OCI-LY7 (cell line): ENCODE measurements around the gene TSPAN31. TPM values are rescaled to one million over a fixed set of nuclear protein-coding genes. Genes with fewer than 3 reads are reported as not detected.

Source experiments
- BruUV-seq: library from RNA; stranded (reverse); fragments of 400-500 nt; replicated peaks from 2 replicates; lab custom pipeline; 2021; lab: Mats Ljungman, UMichigan
- CTCF ChIA-PET: fragments of 300-600 bp; sonication (Branson Sonifier 250); formaldehyde crosslinking; loops from one replicate; lab custom pipeline; 2022; ENCODE audit warnings: antibody characterized with exemption; ENCODE audit not compliant: unreplicated experiment; lab: Charles Lee
- POLR2A ChIA-PET: fragments of 300-600 bp; sonication (Branson Sonifier 250); formaldehyde crosslinking; loops from one replicate; lab custom pipeline; 2022; ENCODE audit warnings: antibody characterized with exemption; lab: Charles Lee
- DNase-seq: peaks from one replicate; pipeline ENCODE4 v3.0.0-alpha.2; 2015; ENCODE audit warnings: low spot score
- H2AFZ ChIP-seq: fragments of 200-600 bp; sonication (generic), shearing (Covaris generic); 2 replicates; pipeline ENCODE4 v1.6.1; 2014; ENCODE audit warnings: mild to moderate bottlenecking, antibody characterized with exemption, low read length, moderate library complexity
- H3K27ac ChIP-seq: fragments of 200-600 bp; sonication (generic); 2 replicates; pipeline ENCODE4 v1.5.1; 2014; ENCODE audit warnings: mixed run types, low read depth, mild to moderate bottlenecking, moderate library complexity, low read length, inconsistent platforms; ENCODE audit not compliant: poor library complexity, severe bottlenecking
- H3K36me3 ChIP-seq: fragments of 200-600 bp; sonication (generic); 2 replicates; pipeline ENCODE4 v1.6.1; 2014; ENCODE audit warnings: mild to moderate bottlenecking, antibody characterized with exemption, low read length, moderate library complexity, mixed read lengths; ENCODE audit not compliant: insufficient read depth
- H3K4me1 ChIP-seq: fragments of 200-600 bp; sonication (generic); 2 replicates; pipeline ENCODE4 v1.5.1; 2014; ENCODE audit warnings: mild to moderate bottlenecking, low read length; ENCODE audit not compliant: insufficient read depth, poor library complexity, severe bottlenecking
- H3K4me2 ChIP-seq: fragments of 200-600 bp; sonication (generic); 2 replicates; pipeline ENCODE4 v1.6.1; 2014; ENCODE audit warnings: mild to moderate bottlenecking, low read length
- H3K4me3 ChIP-seq: fragments of 200-600 bp; sonication (generic); 2 replicates; pipeline ENCODE4 v1.5.1; 2014; ENCODE audit warnings: mild to moderate bottlenecking, low read depth, low read length; ENCODE audit not compliant: poor library complexity, severe bottlenecking
- H3K79me2 ChIP-seq: fragments of 200-600 bp; sonication (generic); 2 replicates; pipeline ENCODE4 v1.6.1; 2016; ENCODE audit warnings: low read depth, mild to moderate bottlenecking, low read length, moderate library complexity, mixed read lengths; ENCODE audit not compliant: insufficient read depth
- H3K9me2 ChIP-seq: fragments of 200-600 bp; sonication (generic); 2 replicates; pipeline ENCODE4 v1.6.1; 2016; ENCODE audit warnings: mild to moderate bottlenecking, low read length, mixed read lengths; ENCODE audit not compliant: insufficient read depth
- H3K9me3 ChIP-seq: fragments of 200-600 bp; sonication (generic); 2 replicates; pipeline ENCODE4 v1.6.1; 2014; ENCODE audit warnings: mild to moderate bottlenecking, mixed run types, low read length, mixed read lengths
- H4K20me1 ChIP-seq: fragments of 200-600 bp; sonication (generic); 2 replicates; pipeline ENCODE4 v1.6.1; 2014; ENCODE audit warnings: mild to moderate bottlenecking, antibody characterized with exemption, low read length, moderate library complexity, mixed read lengths; ENCODE audit not compliant: insufficient read depth
- CTCF ChIP-seq: fragments of 200-600 bp; sonication (generic); conservative IDR thresholded peaks from 2 replicates; pipeline ENCODE4 v1.5.1; 2014; ENCODE audit warnings: mild to moderate bottlenecking, antibody characterized with exemption, low read length, moderate library complexity, mixed read lengths
- EZH2phosphoT487 ChIP-seq: fragments of 200-600 bp; sonication (generic); IDR thresholded peaks from 2 replicates; pipeline ENCODE4 v1.6.1; 2018; ENCODE audit warnings: low read depth, borderline replicate concordance, mild to moderate bottlenecking, mixed run types, antibody characterized with exemption, low read length, moderate library complexity, mixed read lengths
- intact Hi-C: fragments of 100-400 bp; cut with micrococcal nuclease; formaldehyde crosslinking; loops from one replicate; pipeline ENCODE4 v1.10.0; 2022; ENCODE audit not compliant: unreplicated experiment
- total RNA-seq, 2 experiments: library from RNA; depleted of rRNA in 1 of 2; stranded (reverse); fragments of >200 nt in 1 of 2; shearing (Covaris generic) in 1 of 2; gene quantifications; 2 replicates each; pipeline ENCODE4 v1.2.3, GENCODE V29; 2014 to 2022

Gene TSPAN31
- total RNA-seq, 2 experiments from 2014 or later: 2.4 to 6.4 TPM

GRCh38 chr12:57766464-57767304 lies 21.8 kb downstream of the TSPAN31 start, which contains the start of gene CYP27B1:
CYP27B1 (minus strand) TSS chr12:57767078; CDS start chr12:57767041, 37 bp downstream.
- no TSS peak for BruUV-seq
- Histone ChIP-seq H3K36me3 (peaks cover 42% of the 10 kb centered on the region), H3K9me2 (no peaks in the 10 kb centered on the region), H3K79me2 (peaks cover 12% of the 10 kb centered on the region; the same call in 1 of the 2 replicates), H3K9me3 (no peaks in the 10 kb centered on the region), H3K27ac (no peak within 1 kb of the TSS), H3K4me1 (peaks cover 13% of the 10 kb centered on the region), H3K4me2 (no peak within 1 kb of the TSS), H2AFZ (no peak within 1 kb of the TSS), H4K20me1 (no peaks in the 10 kb centered on the region), H3K4me3 (no peak within 1 kb of the TSS)
- ChIA-PET POLR2A (interaction anchor here (0.7 to 1.0 kb wide), 2 partner anchors 15 to 538 kb away, joined by 3 to 4 read pairs; partner anchors contain the start of gene SHMT2), CTCF (no interaction called here)
- TF ChIP-seq CTCF (no peak), EZH2phosphoT487 (no peak)
- DNase-seq: no peak
- intact Hi-C loops: no loop called here

- H3K4me2 ChIP-seq: no peak overlapping the region
- H3K27ac ChIP-seq: no peak overlapping the region
- POLR2A ChIA-PET: no interaction called here
These were observed 22.5 kb downstream of the TSPAN31 start for GRCh38 chr12:57767305-57767698.

More at GRCh38 chr12:57767305-57767698, 22.5 kb downstream of the TSPAN31 start:
- H2AFZ ChIP-seq: no peak overlapping the region
- no peak for DNase-seq
- peaks cover 42% of the 10 kb centered on the region for H3K36me3 ChIP-seq
- TF ChIP-seq EZH2phosphoT487 (no peak), CTCF (no peak)
- no peaks in the 10 kb centered on the region for H3K9me3 ChIP-seq
- CTCF ChIA-PET: interaction anchor here (0.6 kb wide), 1 partner anchor 10 kb away, joined by 3 read pairs; no protein-coding TSS in a partner anchor
- H3K79me2 ChIP-seq: peaks cover 12% of the 10 kb centered on the region; the same call in 1 of the 2 replicates
- H4K20me1 ChIP-seq: no peaks in the 10 kb centered on the region
- no peak overlapping the region for H3K4me3 ChIP-seq
- H3K9me2 ChIP-seq: no peaks in the 10 kb centered on the region
- intact Hi-C loops: no loop called here
- no TSS peak for BruUV-seq
- peaks cover 13% of the 10 kb centered on the region for H3K4me1 ChIP-seq
